ENCODE measurements around the gene PDPN. TPM values are rescaled to one million over a fixed set of nuclear protein-coding genes. Genes with fewer than 3 reads are reported as not detected.

Gene PDPN
- total and polyA plus RNA-seq, 2 of the 13 experiments (the other 11 are each of a cell fraction or from before 2014, with no cell fraction given), result not detected

GRCh38 chr1:13586001-13586400 is 2.4 kb downstream of the PDPN start:
- Histone ChIP-seq H2AFZ (ENCODE audit: low read length) (no peak overlapping the region), H3K27me3 (ENCODE audit: control insufficient read depth in 1 of 2, insufficient read depth in 2 of 2, low read length in 2 of 2) (peaks cover 3 to 69% of the 10 kb centered on the region in 2 experiments; a peak in 3 of 5 replicates), H4K20me1 (ENCODE audit: insufficient read depth, low read length) (no peaks in the 10 kb centered on the region), H3K27ac (ENCODE audit: extremely low read length, insufficient read depth, low read length) (no peak overlapping the region), H3K4me1 (ENCODE audit: insufficient read depth, low read length) (no peaks in the 10 kb centered on the region), H3K9ac (ENCODE audit: insufficient read depth, low read depth, low read length) (no peak overlapping the region), H3K79me2 (ENCODE audit: insufficient read depth, low read length) (no peaks in the 10 kb centered on the region), H3K4me2 (ENCODE audit: low read depth, low read length) (no peak overlapping the region), H3K9me3 (ENCODE audit: low read length) (no peaks in the 10 kb centered on the region), H3K36me3 (replicated peaks in 1 of 2; ENCODE audit: control insufficient read depth in 1 of 2, insufficient read depth in 2 of 2, low read length in 2 of 2) (no peaks in the 10 kb centered on the region), H3K4me3 (replicated peaks in 1 of 3; ENCODE audit: insufficient read depth in 1 of 3, low read depth in 2 of 3, low read length in 3 of 3) (no peak overlapping the region)
- WGBS (ENCODE audit: low lambda C conversion rate), result 20% methylated on average over 7 of the region's 7 CpGs
- DNase-seq (ENCODE audit: low spot score) (no peak), FAIRE-seq (no peak), ATAC-seq (no peak)
- ChIA-PET POLR2A (no interaction called here), CTCF (ENCODE audit: low intra/inter-chr PET ratio, low total read pairs) (no interaction called here)
- intact Hi-C loops (cut with micrococcal nuclease; ENCODE audit: unreplicated experiment), result no loop called here
- TF ChIP-seq KAT7 (CRISPR knock-in tag; IDR thresholded peaks at IDR 0.05; ENCODE audit: borderline replicate concordance) (no peak), ZNF660 (CRISPR knock-in tag; IDR thresholded peaks at IDR 0.05; ENCODE audit: borderline replicate concordance, low read depth) (no peak), FOXO1 (CRISPR knock-in tag; IDR thresholded peaks at IDR 0.05) (no peak)
- no TSS peak for BruUV-seq (replicated peaks)
- in situ Hi-C loops (cut with HindIII; ENCODE audit: extremely low pct_ligation_motif_present, low pct_unique_long_range_greater_than_20kb), result no loop called here

GRCh38 chr1:13587256-13588030 is 3.8 kb downstream of the PDPN start:
- in situ Hi-C loops (cut with HindIII; ENCODE audit: extremely low pct_ligation_motif_present, low pct_unique_long_range_greater_than_20kb) (no loop called here), intact Hi-C loops (cut with micrococcal nuclease; ENCODE audit: unreplicated experiment) (no loop called here)
- DNase-seq (ENCODE audit: low spot score) (no peak), FAIRE-seq (no peak), ATAC-seq (no peak)
- H3K79me2 ChIP-seq (ENCODE audit: insufficient read depth, low read length), result no peaks in the 10 kb centered on the region
- 6% methylated on average over 9 of the region's 9 CpGs for WGBS (ENCODE audit: low lambda C conversion rate)
- no peak overlapping the region for H3K27ac ChIP-seq (ENCODE audit: extremely low read length, insufficient read depth, low read length)
- H3K9me3 ChIP-seq (ENCODE audit: low read length), result no peaks in the 10 kb centered on the region
- no peaks in the 10 kb centered on the region for H3K36me3 ChIP-seq (replicated peaks in 1 of 2; ENCODE audit: control insufficient read depth in 1 of 2, insufficient read depth in 2 of 2, low read length in 2 of 2)
- BruUV-seq (replicated peaks), result no TSS peak
- no peaks in the 10 kb centered on the region for H4K20me1 ChIP-seq (ENCODE audit: insufficient read depth, low read length)
- H2AFZ ChIP-seq (ENCODE audit: low read length), result no peak overlapping the region
- H3K4me2 ChIP-seq (ENCODE audit: low read depth, low read length), result no peak overlapping the region
- ChIA-PET POLR2A (no interaction called here), CTCF (ENCODE audit: low intra/inter-chr PET ratio, low total read pairs) (no interaction called here)
- H3K9ac ChIP-seq (ENCODE audit: insufficient read depth, low read depth, low read length), result no peak overlapping the region
- H3K27me3 ChIP-seq (ENCODE audit: control insufficient read depth in 1 of 2, insufficient read depth in 2 of 2, low read length in 2 of 2), result peaks cover 0 to 60% of the 10 kb centered on the region in 2 experiments; a peak in 3 of 5 replicates
- no peak overlapping the region for H3K4me3 ChIP-seq (replicated peaks in 1 of 3; ENCODE audit: insufficient read depth in 1 of 3, low read depth in 2 of 3, low read length in 3 of 3)
- H3K4me1 ChIP-seq (ENCODE audit: insufficient read depth, low read length), result no peaks in the 10 kb centered on the region
- TF ChIP-seq TIGD3 (CRISPR knock-in tag; IDR thresholded peaks at IDR 0.05; ENCODE audit: borderline replicate concordance) (no peak), ATF7 (IDR thresholded peaks at IDR 0.05) (no peak), ATF7 (CRISPR knock-in tag; IDR thresholded peaks at IDR 0.05) (no peak), DR1 (CRISPR knock-in tag; IDR thresholded peaks at IDR 0.05) (no peak), ZNF549 (CRISPR knock-in tag; IDR thresholded peaks at IDR 0.05) (no peak), ZNF746 (CRISPR knock-in tag; IDR thresholded peaks at IDR 0.05) (no peak), MEIS1 (CRISPR knock-in tag; IDR thresholded peaks at IDR 0.05; ENCODE audit: borderline replicate concordance) (no peak), TAF1 (CRISPR knock-in tag; IDR thresholded peaks at IDR 0.05) (no peak), ZNF597 (CRISPR knock-in tag; IDR thresholded peaks at IDR 0.05) (no peak), POGK (CRISPR knock-in tag; conservative IDR thresholded peaks at IDR 0.05) (no peak)
